IgD-negative memory B cell (primary cell): Measurements from ENCODE around the gene PHYH. TPM values are rescaled to one million over a fixed set of nuclear protein-coding genes. Genes with fewer than 3 reads are reported as not detected.

Source experiments
- H3K27ac Mint-ChIP-seq, 3 donors: one replicate each; pipeline ENCODE4 v1.8.0; 2020 to 2022; ENCODE audit warnings: mild to moderate bottlenecking in 3 of 3, mixed read lengths in 3 of 3, moderate library complexity in 1 of 3
- H3K27me3 Mint-ChIP-seq: one replicate; pipeline ENCODE4 v1.8.0; 2021; ENCODE audit warnings: mixed read lengths
- H3K36me3 Mint-ChIP-seq: one replicate; pipeline ENCODE4 v1.8.0; 2020; ENCODE audit warnings: mild to moderate bottlenecking, mixed read lengths
- H3K4me1 Mint-ChIP-seq, 3 donors: one replicate each; pipeline ENCODE4 v1.8.0; 2020 to 2022; ENCODE audit warnings: mixed read lengths in 3 of 3, mild to moderate bottlenecking in 1 of 3
- H3K4me3 Mint-ChIP-seq, 4 donors: one replicate each; pipeline ENCODE4 v1.8.0; 2020 to 2022; ENCODE audit warnings: mild to moderate bottlenecking in 4 of 4, mixed read lengths in 4 of 4, moderate library complexity in 3 of 4
- H3K9me3 Mint-ChIP-seq, 3 donors: one replicate each; pipeline ENCODE4 v1.8.0; 2020 to 2021; ENCODE audit warnings: mixed read lengths in 3 of 3, mild to moderate bottlenecking in 1 of 3
- polyA plus RNA-seq: library from polyadenylated mRNA; unstranded; fragments of 300-500 nt; fragmentation: Illumina TruSeq; gene quantifications from one replicate; pipeline ENCODE4 v1.2.3, GENCODE V29; 2021

PHYH gene
- 10.2 TPM for polyA plus RNA-seq

DNA sequence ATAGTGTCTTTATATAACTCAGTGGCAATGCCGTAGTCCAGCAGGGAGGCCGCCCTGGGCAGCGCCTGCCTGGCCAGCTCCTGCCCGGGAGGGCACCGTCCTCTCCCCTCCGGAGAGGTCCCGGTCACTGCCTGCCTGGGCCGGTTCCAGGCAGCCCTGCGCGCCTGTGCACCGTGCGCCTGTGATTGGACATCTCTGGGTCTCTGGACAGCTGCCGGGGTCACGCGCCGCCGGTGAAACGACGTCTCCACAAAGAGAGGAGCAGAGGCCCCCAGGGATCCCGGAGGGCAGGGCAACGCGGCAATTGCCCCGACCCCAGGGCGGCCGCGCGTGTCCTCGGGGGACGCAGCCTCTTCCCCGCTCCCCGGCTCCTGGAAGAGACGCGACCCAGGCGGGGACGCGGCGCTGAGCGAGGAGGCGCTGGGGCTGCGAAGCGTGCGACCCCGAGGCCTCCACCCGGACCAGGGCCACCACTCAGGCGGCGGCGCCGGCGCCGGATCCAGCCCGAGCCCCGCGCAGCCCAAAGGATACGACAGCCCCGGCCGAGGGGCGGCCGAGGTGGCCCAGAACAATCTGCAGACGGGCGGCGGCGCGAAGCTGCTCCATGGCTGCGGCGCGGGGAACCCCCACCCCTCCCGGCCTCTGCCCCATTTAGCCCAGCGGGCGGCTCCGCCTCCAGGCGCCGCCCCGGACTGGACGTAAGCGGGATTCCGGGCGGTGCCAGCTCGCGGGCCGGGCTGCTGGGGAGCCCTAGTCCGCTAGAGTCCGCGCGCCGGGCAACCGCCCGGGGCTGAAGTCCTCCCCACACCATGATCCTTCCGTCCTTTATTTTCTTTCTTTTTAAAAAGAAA lies at the start of gene PHYH:
PHYH (minus strand) TSS at position 628 of the 851 bp plus-strand sequence; CDS start at position 606, 22 bp downstream.
- H3K9me3 Mint-ChIP-seq = no peaks in the 10 kb centered on the region
- peaks cover 14 to 18% (median 16%) of the 10 kb centered on the region in 3 donors for H3K4me1 Mint-ChIP-seq
- H3K36me3 Mint-ChIP-seq = peaks cover 5% of the 10 kb centered on the region
- peak within 1 kb of the TSS; percentile 70 to 94 (median 90) for H3K27ac Mint-ChIP-seq
- H3K27me3 Mint-ChIP-seq = no peaks in the 10 kb centered on the region
- H3K4me3 Mint-ChIP-seq = peak within 1 kb of the TSS; percentile 84 to 98 (median 90)

DNA sequence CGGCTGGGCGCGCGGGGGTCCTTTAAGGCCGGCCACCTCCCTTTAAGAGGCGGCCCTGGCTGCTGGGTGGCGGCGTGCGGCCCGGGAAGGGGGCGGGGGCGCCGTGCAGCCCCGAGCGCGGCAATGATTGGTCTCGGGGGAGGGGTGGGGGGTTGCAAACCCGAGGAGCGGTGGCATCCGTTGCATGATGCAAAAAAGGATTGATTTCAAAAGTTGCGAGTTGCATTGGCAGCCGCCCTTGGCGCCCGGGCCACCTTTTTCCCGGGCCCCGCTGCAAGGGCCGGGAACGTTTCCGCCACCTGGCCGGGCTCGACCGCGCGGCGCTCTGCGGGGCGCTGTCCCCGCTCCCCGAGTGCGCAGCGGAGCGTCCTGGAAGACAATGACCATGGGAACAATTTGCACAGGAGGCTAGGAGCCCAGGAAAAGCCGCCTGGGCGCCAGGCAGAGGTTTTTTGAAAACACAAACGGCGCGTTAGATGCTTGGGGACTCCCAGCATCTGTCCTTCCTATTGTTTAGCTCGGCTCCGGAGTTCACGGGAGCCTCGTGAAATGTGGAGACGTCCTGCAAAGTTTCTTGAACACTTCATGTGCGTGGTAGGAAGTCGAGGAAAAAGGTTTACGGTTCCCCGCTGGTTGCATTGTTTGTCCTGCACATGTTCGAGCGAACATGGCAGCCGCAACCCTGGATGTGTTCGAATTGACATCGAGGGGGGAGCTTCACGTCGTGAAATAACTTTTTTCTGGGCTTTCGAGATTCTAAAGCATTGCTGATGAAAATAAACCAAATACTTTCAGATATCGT lies 48.6 kb upstream of the PHYH start, which contains the start of gene SEPHS1:
SEPHS1 (minus strand) TSS at position 78 of the 802 bp plus-strand sequence. CDS start 3,343 bp downstream, outside the sequence.
- Mint-ChIP-seq H3K9me3 (no peaks in the 10 kb centered on the region), H3K27me3 (peaks cover 15% of the 10 kb centered on the region), H3K27ac (peak within 1 kb of the TSS in 2 of 3 donors; percentile 91 to 94), H3K4me3 (peak within 1 kb of the TSS; percentile 91 to 97 (median 96)), H3K36me3 (peaks cover 3% of the 10 kb centered on the region), H3K4me1 (peaks cover 14 to 41% (median 25%) of the 10 kb centered on the region in 3 donors)

DNA sequence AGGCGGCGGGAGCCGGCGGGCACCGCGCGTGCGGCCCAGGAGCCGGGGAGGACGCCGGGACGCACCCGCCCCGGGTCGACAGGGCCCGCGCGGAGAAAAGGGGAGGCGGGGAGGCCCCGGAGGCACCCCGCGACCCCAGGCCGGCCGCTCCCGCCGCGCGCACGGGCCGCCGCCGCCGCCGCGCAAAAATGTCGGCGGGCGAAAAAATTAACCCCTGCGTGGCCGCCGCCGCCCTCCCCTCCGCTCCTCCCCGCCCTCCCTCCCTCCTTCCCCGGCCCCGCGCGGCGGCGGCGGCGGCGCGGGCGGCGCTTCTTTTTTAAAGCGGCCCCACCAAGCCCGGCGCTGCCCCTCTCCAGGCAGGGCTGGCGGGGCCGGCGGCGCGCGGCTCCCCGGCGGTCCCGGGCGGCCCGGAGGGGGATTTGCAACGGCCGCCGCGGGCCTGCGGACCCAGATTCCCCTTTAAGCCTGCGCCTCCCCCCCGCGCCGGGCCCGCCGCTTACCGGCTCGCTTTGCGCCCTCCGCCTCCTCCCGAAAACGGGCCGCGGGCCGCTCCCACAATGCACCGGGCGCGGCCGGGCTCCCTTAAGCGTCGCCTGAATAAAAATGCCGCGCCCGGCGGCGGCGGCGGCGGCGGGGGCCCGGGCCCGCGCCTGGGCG lies 47.8 kb upstream of the PHYH start:
- H3K4me1 Mint-ChIP-seq = peaks cover 13 to 43% (median 25%) of the 10 kb centered on the region in 3 donors
- H3K4me3 Mint-ChIP-seq = peak overlapping the region; percentile 47 to 97 (median 63)
- peaks cover 3% of the 10 kb centered on the region for H3K36me3 Mint-ChIP-seq
- no peaks in the 10 kb centered on the region for H3K9me3 Mint-ChIP-seq
- peaks cover 11% of the 10 kb centered on the region for H3K27me3 Mint-ChIP-seq
- H3K27ac Mint-ChIP-seq = peak overlapping the region in 1 of 3 donors; percentile 94

DNA sequence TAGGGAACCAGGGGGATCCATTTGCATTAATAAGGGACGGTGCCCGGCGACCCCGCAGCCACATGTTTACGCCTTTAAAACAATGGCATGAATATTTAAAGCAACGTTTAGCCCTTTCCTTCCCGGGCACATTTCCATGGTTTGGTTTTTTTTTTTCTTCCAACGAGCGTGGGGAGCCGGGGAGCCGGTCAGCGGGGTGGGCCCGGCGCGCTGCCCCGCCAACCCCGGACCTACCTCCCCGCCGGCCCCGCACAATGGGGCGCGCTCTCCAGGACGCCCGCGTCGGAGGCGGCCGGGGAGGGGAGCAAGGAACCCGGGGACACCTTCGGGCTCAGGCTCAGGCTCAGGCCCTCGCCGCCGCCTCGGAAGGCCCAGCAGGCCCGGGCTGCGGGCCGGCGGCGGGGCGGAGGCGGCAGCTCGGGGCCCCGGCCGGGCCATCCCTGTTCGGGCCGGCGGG lies 47.2 kb upstream of the PHYH start:
- Mint-ChIP-seq H3K4me1 (peaks cover 14 to 39% (median 25%) of the 10 kb centered on the region in 3 donors), H3K36me3 (peaks cover 3% of the 10 kb centered on the region), H3K9me3 (no peaks in the 10 kb centered on the region), H3K27me3 (peaks cover 6% of the 10 kb centered on the region), H3K4me3 (peak overlapping the region; percentile 74 to 96 (median 90)), H3K27ac (peak overlapping the region; percentile 69 to 86 (median 86))

DNA sequence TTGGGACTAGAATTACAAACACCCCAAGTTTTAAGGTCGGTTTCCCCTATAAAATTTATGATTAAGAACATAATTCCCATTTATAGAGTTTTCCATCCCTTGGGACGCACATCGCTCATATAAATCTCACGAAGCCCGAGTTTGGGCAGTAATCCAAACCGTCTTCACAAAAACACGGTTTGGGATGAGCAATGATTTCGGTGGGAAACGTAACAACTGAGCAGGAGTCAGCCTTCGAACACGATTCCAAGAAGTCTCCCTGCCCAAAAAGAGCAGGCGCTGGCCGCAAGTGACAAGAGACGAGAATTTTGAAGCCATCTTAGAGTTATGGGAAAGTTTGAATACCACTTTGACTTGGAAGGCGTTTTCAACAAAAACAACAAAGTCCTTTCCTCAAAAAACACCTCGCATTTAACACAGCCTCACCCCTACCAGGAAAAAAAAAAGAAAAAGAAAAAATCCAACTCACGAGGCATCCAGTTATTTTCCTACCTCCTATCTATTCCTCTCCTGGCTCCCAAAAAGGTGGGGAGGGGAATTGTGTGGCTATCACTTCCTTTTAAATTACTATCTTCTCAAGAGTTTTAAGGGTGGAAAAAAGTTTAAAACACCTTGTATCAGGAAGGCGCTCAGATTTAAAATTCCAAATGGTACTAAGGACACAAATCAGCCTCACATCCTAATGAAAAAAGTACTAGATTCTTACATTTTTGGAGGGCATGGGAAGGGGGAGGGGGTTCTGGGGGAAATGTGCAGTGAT lies 46.6 kb upstream of the PHYH start:
- Mint-ChIP-seq H3K4me3 (peak overlapping the region; percentile 74 to 96 (median 90)), H3K9me3 (no peaks in the 10 kb centered on the region), H3K27me3 (peaks cover 6% of the 10 kb centered on the region), H3K4me1 (peaks cover 14 to 33% (median 20%) of the 10 kb centered on the region in 3 donors), H3K36me3 (peaks cover 3% of the 10 kb centered on the region), H3K27ac (peak overlapping the region; percentile 69 to 86 (median 86))

DNA sequence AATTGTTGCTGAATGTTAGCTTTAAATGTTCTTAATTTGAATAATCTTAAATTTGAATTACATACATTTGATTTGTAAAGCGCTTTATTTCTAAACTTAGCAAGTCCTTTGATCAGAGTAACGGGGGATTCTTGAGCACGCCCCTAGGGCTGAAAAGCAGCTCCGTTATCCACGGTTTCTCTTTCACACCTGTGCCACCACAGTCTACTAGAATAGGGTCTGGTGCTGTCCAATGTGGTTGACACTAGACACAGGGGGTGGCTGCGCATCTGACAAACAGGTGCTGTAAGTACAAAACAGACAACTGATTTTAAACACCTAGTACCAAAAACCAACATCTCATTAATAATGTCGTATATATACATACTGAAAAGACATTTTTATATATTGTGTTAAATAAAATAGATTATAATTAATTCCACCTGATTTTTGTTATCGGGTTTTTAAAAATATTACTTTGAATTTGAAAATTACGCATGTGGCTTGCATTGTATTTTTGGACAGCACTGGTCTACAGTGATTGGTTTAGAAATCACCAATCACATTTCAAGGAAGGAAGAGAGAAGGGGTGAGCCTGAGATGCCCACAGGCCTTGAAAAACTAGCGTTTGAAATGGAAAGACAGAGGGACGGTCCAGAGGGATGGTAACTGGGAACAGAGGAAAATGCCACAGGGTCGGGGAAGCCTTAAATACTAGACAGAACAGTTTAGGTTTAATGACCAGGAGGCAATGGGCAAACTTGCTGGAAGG lies 40.9 kb upstream of the PHYH start:
- peak overlapping the region in 2 of 3 donors; percentile 44 to 63 for H3K27ac Mint-ChIP-seq

DNA sequence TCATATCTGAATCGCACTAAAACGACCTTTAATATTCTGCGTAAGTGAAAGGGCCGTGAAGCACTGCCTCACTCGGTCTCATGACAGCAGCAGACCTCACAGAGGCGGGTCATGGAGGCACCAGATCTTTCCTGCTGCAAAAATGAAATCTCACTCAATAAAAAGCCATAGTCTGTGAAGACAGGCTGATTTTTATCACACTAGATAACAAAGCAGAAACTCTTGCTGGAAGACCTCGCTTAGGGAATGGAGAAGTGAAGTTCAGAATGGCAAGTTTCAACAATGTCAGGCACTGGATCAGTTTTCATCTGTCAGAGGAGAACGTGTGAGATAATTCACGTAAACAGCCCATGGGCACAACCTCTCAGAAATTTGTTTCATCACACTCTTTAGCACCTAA lies 40.2 kb upstream of the PHYH start:
- peaks cover 12 to 22% (median 16%) of the 10 kb centered on the region in 3 donors for H3K4me1 Mint-ChIP-seq
- H3K27me3 Mint-ChIP-seq = no peaks in the 10 kb centered on the region
- H3K9me3 Mint-ChIP-seq = no peaks in the 10 kb centered on the region
- H3K36me3 Mint-ChIP-seq = peaks cover 4% of the 10 kb centered on the region
- peak overlapping the region in 2 of 3 donors; percentile 44 to 63 for H3K27ac Mint-ChIP-seq
- H3K4me3 Mint-ChIP-seq = peak overlapping the region; percentile 8 to 83 (median 74)

More for the DNA sequence above, 40.9 kb upstream of the PHYH start:
- Mint-ChIP-seq H3K4me1 (peaks cover 12 to 26% (median 15%) of the 10 kb centered on the region in 3 donors), H3K27me3 (no peaks in the 10 kb centered on the region), H3K9me3 (no peaks in the 10 kb centered on the region), H3K4me3 (peak overlapping the region; percentile 41 to 83 (median 74)), H3K36me3 (peaks cover 4% of the 10 kb centered on the region)

DNA sequence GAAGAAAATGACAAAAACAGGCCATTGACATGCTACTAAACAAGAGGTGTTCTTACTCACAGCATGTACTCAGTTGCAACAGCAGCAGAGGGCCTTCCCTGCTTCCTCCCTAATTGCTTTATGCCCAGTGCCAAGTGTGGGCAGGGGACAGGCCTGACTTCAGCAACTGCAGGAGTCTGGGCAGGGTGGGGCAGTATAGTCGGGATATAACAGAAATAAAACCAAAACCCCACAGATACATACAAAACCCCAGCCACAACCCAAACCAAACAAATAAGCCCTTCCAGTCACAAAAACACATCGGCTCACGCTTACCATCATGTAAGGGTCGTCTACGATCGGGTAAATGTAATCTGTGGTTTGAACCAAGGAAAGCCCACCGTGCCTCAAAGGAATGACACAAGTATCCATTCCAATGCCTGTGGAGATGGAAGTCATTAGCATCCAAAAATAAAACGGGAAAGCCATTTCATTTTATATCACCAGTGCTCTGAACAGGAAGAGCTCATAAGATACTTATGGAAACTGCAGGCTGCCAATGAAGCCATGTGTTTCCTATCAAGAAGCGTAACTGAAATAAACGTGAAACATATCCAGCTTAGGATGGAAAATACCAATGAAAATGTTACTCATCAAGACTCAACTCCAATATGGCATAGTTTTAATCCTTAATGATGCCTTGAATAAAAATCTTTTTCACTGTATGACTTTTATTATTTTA lies 38.7 kb upstream of the PHYH start:
- H3K9me3 Mint-ChIP-seq = no peaks in the 10 kb centered on the region
- no peaks in the 10 kb centered on the region for H3K27me3 Mint-ChIP-seq
- no peak overlapping the region for H3K27ac Mint-ChIP-seq
- H3K36me3 Mint-ChIP-seq = peaks cover 2% of the 10 kb centered on the region
- H3K4me3 Mint-ChIP-seq = no peak overlapping the region
- peaks cover 12 to 17% (median 16%) of the 10 kb centered on the region in 3 donors for H3K4me1 Mint-ChIP-seq

DNA sequence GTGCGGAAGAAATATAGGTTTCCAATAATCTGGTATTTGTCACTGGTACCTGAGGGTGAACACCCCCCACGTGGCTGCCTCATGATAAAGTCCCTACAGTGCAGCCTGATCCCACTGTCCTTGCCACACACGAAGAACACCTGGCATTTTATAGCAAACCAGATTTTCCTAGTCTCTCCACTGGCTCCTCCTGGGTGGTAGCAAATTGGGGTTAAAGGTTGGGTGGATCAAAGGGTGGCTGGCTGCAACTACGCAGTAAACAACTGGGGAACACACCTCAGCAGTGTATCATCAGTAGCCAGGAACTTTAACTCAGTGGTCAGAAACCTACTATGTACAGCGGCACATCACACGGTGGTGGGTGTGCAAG lies 37.9 kb upstream of the PHYH start:
- H3K4me1 Mint-ChIP-seq = peaks cover 12 to 16% (median 15%) of the 10 kb centered on the region in 3 donors
- H3K27ac Mint-ChIP-seq = no peak overlapping the region
- no peaks in the 10 kb centered on the region for H3K9me3 Mint-ChIP-seq
- H3K27me3 Mint-ChIP-seq = no peaks in the 10 kb centered on the region
- no peak overlapping the region for H3K4me3 Mint-ChIP-seq
- peaks cover 2% of the 10 kb centered on the region for H3K36me3 Mint-ChIP-seq

DNA sequence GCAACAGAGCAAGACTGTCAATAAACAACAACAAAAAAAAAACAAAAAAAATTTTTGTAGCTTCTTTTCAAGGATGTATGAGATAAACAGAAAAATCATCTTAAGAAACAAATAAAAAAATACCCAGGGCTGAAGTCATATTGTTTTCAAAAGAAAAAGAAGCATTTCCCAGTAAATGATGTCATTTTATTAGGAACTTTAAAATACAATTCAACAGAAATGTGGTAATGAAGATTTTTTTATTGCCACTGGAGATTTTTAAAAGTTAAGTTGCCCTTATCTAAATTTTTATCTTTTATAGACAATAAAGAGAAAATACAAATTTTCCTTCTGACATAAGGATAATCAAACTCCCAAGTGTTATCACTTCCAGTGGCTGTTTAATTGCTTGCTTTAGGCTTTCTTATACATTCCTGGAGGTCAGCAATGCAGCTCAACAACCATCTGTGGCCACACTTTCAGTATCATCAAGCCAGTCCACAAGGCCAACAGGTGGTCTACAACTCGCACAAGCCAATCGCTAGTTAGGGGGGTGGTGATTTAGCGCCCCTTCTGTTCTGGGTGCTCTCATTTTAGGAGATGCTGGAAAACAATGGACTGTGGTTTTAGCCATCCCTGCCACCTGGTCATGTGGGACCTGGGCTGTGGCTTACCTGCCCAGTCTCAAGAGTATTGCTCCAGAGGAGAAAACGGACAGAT lies 37.4 kb upstream of the PHYH start:
- peaks cover 2% of the 10 kb centered on the region for H3K36me3 Mint-ChIP-seq
- no peak overlapping the region for H3K4me3 Mint-ChIP-seq
- H3K27ac Mint-ChIP-seq = no peak overlapping the region

DNA sequence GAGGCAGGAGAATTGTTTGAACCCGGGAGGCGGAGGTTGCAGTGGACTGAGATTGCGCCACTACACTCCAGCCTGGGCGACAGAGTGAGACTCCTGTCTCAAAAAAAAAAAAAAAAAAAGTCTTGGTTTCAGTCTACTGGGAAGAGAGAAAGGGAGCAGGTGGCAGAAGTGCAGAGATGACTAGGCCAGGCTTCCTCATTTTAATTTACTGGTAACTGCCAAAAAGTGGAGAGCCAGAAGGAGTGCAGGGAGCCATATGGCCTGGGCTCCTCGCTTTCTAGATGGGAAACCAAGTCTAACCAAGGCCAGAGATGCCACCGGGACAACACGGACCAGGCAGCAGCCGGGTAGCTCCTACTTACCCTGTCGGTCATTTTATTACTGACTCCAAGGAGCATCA lies 36.0 kb upstream of the PHYH start:
- H3K27ac Mint-ChIP-seq = peak overlapping the region in 1 of 3 donors; percentile 73
- peaks cover 8 to 12% (median 11%) of the 10 kb centered on the region in 3 donors for H3K4me1 Mint-ChIP-seq
- H3K36me3 Mint-ChIP-seq = peaks cover 2% of the 10 kb centered on the region
- H3K9me3 Mint-ChIP-seq = peaks cover 0 to 2% (median 0%) of the 10 kb centered on the region in 3 donors
- H3K4me3 Mint-ChIP-seq = no peak overlapping the region
- no peaks in the 10 kb centered on the region for H3K27me3 Mint-ChIP-seq

More for the DNA sequence above, 37.4 kb upstream of the PHYH start:
- Mint-ChIP-seq H3K9me3 (no peaks in the 10 kb centered on the region), H3K4me1 (peaks cover 12 to 15% (median 14%) of the 10 kb centered on the region in 3 donors), H3K27me3 (no peaks in the 10 kb centered on the region)

DNA sequence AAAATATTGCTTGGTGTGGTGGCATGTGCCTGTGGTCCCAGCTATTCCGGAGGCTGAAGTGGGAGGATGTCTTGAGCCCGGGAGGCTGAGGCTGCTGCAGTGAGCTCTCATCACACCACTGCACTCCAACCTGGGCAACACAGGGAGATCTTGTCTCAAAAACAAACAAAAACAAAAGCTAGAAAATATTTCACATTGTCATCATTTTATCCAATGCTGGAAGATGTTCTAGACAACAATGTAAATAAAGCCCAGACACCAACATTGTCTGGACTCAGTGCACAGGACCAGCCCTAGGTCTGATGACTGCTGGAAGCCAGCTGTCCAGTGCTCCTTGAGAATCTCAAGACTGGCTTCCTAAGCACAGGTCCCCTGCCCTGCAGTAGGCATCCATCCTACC lies 34.7 kb upstream of the PHYH start:
- no peak overlapping the region for H3K27ac Mint-ChIP-seq
- H3K36me3 Mint-ChIP-seq = peaks cover 2% of the 10 kb centered on the region

More for the DNA sequence above, 34.7 kb upstream of the PHYH start:
- Mint-ChIP-seq H3K27me3 (no peaks in the 10 kb centered on the region), H3K9me3 (peaks cover 0 to 2% (median 0%) of the 10 kb centered on the region in 3 donors), H3K4me3 (no peak overlapping the region), H3K4me1 (peaks cover 0 to 10% (median 6%) of the 10 kb centered on the region in 3 donors)
